Central memory CD4-positive, alpha-beta T cell (primary cell): Measurements from ENCODE around the gene PRDM15.

ENCODE experiments used
- DNase-seq: peaks from one replicate; pipeline ENCODE4 v3.0.0; 2022

The PRDM15 gene

GRCh38 chr21:41836166-41837015 is 42.8 kb downstream of the PRDM15 start:
- DNase-seq, result no peak

DNA sequence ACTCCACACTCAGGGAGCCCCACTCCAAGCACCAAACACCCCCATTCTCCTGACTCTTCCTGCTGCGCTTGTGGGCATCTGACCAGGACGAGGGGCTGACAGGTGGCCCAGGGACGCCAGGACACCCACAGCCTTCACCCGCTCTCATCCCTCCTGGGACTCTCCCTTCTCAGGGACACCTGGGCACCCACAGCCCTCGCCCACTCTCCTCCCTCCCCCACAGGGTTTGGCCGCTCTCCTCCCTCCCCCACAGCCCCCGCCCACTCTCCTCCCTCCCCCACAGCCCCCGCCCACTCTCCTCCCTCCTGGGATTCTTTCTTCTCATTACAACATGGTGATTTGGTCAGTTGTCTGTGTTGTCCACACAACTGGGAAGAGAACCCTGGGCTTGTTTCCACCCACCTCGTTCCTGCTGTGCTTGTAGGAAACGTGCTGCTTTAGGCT is 43.4 kb downstream of the PRDM15 start:
- DNase-seq, result no peak

DNA sequence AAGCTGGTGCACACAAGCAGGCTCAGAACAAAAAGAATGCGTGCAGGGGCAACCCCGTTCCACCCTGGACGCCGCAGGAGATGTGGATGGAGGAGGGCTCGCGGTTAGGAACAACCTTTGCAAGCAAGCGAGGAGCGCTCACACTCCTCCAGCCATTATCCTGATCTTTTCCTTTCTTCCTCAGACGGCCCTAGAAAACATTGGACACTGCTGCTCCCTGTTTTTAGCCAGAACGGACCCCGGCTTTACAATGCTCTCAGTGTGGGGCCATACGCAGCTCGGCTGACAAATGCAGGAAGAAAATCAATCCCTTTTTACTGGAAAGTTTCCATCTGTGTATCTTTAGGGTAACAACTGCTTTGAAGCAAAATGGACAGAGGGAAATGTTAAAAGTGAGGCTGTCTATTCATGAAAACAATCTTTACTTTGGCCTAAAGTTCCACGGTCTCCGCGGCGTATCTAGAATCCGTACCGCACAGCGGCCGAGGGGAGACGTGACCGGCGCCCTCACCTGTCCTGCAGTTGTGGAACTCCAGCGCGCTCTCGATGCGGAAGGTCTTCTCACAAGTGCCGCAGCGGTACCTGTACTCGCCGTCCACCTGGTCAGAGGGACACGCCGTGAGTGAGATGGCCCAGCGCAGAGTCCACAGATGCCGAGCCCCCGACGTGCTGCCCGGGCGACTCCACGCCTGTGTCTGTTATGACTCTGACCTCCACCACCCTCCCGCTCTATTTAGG is 44.0 kb downstream of the PRDM15 start:
- no peak for DNase-seq

GRCh38 chr21:41834252-41834925 is 44.8 kb downstream of the PRDM15 start:
- DNase-seq, result no peak

DNA sequence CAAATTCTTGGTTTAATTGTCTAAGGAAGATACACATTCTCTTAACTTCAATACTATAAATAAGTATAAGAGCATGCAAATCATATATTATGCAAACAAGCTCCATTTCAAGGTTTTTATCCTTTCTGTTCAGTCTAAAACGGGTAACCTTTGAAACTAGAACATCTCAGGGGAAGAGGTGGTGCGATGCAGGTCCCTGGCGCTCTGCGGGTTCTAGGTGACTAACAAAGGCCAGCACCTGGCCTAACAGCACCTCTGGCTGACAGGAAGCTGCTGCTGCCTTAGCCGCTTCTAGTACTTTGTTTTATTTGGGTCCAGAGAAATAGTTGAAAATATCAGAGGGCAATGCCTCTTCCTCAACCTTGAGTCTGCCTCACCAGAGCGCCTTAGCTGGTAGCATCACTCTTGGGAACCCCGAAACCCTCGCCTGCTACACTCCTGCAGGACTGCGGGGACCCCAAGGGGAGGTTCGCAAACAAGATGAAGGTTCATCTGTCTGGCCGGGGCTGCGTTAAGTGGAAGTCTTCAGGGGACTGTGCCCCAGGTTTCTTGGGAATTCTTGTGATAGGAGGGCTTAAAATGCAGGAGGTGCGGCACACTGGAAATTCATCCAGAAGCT is 45.5 kb downstream of the PRDM15 start:
- DNase-seq, result no peak

DNA sequence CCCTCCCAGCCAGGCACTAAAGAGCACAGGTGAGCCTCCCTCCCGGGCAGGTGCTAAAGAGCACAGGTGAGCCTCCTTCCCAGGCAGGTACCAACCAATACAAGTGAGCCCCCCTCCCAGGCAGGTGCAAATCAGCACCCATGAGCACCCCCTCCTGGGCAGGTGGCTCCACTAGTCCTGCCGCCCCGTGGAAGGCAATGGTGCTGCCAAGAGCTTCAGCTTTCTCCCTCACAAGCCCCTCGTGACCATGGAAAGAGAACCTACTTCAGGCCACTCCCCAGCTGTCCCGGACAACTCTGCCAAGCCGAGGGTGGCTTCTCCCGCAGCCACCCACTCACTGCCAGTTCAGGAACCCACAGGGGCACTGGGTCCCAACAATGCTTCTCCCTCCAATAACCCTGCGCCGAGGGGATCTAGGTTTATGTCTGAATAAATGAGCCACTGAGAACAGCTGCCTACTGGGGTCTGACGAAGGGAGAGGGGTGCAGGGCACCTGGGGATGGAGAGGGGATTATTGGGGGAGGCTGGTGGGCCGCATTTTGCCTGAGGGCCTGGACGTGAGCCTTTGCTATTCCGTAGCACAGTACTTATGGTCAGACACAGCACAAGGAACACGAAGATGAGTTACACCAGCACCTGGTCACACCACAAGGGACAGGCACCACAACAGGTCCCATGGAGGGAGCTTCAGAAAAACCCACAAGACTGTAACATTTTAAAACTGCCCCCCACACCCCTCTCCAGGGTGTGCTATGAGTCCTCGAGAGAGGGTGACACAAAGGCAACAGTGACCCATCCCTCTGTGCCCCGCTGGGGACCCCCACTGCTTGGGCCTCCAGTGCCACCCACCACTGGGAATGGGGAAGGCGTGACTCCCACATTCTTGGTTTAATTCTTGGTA is 46.3 kb downstream of the PRDM15 start:
- no peak for DNase-seq

DNA sequence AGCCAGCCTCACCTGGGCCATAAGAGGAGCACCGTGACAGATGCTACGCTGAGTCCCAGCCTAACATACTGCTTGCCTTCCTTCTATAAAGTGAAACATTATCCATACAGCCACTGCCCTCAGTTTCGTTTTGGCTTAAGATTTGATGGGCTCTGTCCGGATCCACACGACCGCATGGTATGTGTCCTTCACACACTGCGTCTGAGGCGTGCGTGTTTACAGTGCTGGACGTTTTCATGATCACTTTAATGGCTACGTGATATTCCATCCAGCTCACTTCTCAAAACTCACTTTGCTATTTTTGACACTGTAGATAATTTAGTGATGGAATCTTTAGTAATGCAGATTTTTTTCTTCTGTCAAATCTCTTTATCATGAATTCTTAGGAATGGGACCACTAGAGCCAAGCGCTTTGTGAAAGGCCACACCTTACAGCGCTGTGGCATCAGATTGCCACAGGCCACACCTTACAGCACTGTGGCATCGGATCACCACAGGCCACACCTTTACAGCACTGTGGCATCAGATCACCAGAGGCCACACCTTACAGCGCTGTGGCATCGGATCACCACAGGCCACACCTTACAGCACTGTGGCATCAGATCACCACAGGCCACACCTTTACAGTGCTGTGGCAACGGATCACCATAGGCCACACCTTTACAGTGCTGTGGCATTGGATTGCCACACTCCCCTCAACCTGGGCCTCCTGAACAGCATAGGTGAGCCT is 47.1 kb downstream of the PRDM15 start:
- DNase-seq, result no peak

DNA sequence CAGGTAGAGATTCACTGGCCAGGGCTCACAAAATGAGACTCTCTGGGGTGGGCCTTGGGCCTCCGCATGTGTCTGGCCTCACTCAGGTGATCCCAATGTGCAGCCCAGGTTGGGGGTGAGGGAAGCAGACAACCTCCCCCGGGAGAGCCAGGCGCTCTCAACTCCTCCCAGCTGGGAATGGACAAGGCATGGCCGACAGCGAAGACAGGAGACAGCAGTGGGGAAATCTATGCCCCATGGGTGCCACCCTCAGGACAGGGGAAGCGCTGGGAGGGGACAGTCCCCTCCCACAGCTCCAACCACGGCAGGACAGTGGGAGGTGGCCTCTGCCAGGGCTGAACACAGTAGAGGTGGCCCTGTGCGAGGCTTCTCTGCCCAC is 47.7 kb downstream of the PRDM15 start:
- no peak for DNase-seq

DNA sequence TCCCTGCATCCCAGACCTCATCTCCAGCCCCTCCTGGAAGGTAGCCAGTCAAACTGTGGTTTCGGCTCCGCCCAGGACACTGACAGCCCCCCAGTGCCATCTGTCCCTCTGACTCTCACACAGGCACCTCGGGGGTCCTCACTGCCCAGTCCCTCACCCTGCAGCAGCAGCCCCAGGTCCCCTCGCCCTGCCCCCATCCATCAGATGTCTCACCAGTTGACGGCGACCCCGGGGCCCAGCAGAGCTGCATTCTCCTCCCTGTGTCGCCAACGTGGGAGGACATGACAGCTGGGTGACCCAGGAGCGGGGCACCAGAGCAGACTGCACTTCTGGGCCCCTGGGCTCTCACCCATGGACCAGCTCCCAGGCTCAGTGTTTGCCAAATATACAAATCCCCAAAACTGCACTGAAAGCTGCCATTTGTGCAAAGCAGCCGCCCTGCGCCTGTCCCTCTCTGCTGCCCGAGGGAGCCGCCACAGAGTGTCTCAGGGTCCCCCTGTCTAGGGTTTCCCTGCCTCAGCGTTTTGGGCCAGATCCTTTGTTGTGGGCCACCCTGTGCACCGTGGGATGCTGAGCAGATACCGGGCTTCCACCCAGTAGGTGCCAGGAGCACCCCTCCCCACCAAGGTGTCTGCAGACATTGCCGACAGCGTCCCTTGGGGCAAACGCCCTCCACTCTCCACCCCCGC is 48.2 kb downstream of the PRDM15 start:
- no peak for DNase-seq

GRCh38 chr21:41830145-41830707 is 48.9 kb downstream of the PRDM15 start:
- DNase-seq, result no peak

GRCh38 chr21:41828884-41829360 is 50.2 kb downstream of the PRDM15 start:
- DNase-seq, result no peak

GRCh38 chr21:41827951-41828883 is 50.9 kb downstream of the PRDM15 start:
- no peak for DNase-seq

DNA sequence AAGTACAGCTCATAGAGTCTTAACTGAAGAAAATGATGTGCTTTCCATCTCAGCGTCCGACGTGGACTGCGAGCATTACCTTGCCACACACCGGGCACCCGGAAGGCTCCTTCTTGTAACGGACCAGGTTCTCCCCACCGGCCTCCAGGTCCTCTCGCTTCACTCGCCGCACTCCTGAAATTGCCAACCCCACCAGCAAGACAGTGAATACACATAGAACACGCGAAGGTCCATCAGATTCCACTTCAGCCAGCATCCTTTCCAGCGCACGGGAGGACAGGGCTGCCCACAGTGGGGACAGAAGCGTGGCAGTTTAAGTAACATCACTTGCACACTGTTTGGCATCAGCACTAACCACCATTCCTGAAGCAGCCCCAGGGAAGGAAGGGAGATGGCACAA is 53.3 kb downstream of the PRDM15 start:
- DNase-seq, result no peak

DNA sequence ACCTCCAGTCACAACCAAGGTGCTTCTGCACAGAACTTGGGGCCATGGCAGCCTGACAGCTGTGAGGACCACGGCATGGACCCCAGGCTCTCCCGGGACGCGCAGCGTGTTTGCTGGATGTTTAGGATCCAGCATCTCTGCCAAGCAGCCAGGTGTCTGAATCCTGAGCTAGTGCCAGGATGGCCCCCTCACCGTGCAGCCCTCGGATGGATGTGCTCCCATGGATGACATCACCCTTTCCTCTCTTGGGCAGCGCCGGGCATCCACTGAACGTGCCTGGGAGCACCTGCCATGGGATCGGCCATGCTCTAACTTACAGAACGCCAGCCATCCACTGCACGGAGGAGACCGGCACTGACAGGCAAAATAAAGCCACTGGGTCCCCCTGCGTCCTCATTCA is 53.9 kb downstream of the PRDM15 start:
- DNase-seq, result no peak

DNA sequence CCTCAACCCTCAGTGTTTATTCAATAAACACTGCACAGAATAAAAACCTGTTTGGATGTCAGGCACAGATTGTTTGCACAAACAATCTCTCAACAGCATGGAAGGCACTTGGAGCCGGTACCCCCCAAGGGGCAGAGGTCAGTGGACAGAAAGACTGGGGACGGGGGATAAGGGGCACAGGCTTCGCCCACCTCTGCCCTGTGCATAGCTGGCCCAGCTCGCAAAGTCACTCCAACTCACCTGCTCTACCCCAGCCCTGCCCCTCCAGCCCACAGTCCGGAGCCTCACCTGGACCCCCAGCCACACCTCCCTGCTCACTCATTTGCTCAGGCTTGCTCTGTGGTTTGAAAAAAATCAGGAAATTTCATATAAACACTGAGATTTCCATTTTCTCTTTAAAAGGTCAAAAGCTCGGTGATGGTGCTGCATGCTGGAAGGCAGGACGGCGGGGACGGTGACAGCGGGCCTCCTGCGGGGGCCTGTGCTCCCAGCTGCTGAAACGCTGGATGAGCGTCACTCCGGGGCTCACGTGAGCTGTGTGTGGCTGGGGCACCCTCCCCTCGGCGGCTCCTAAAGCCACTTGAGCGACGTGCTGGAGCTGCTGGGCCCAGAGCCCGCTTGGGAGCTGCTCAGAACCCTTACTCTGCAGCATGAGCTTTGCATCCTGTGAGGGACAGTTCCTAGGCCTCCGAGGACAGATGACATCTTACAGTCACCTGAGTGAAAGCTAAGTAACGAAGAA is 54.5 kb downstream of the PRDM15 start:
- no peak for DNase-seq

- DNase-seq, result no peak
Observed at GRCh38 chr21:41823906-41824305, 55.2 kb downstream of the PRDM15 start.

DNA sequence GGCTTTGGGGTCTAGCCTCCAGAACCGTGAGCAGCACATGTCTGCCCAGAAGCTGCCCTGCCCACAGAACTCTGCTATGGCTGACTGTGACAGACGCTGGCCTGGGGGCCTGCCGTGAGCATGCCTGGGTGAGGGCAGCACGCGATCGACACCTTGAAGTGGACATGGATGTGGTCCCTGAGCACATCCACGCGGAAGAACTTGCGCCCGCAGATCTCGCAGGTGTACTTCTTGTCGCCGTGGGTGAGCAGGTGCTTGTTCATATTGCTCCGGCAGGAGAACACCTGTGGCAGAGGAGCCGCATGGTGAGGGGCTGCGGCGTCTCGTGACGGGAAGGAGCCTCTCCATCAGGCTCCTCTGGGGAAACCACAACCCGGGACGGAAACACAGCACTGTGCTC is 56.0 kb downstream of the PRDM15 start:
- no peak for DNase-seq

DNA sequence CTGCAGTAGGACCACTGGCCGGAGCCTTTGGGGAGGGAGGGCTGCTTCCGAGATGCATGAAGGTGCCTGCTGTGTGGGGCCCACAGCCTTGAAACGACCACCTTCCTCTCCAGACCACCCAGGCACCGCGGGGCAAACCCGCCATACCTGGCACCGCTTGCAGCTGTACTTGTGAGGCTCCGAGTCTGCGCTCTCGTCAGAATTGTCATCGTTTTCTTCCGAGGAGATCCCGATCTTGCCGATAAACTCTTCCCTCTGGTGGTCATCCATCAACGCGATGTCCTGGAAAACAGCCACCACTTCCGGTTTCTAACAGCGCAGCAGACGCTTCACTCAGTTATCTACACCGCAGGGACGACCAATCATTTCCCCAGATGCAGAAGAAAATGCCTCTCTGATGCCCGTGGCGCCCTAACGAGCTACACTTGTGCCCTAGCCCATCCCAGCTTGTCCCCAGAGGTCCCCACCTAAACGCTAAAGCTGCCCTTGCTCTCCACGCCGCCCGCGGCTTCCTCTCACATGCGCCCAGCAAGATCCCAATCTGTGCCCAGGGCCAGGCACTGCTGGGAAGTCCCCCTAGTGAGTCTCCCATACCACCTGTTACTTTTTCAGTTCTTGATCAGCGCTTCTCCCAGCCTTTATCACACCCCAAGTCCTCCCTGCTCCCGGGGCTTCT is 57.2 kb downstream of the PRDM15 start:
- no peak for DNase-seq
